Cortex of kidney (tissue), 1 donor: ENCODE results near the gene FBN3.

Experiments
- DNase-seq: peaks from one replicate; lab custom pipeline; 2025; lab: John Stamatoyannopoulos, UW

The FBN3 gene

GRCh38 chr19:8089664-8090601 lies 59.5 kb downstream of the FBN3 start:
- no peak for DNase-seq

- DNase-seq: no peak
Measured at GRCh38 chr19:8088752-8089663, 60.4 kb downstream of the FBN3 start.

- no peak for DNase-seq
Measured at GRCh38 chr19:8087876-8088275, 61.5 kb downstream of the FBN3 start.

GRCh38 chr19:8086849-8087248 lies 62.5 kb downstream of the FBN3 start:
- DNase-seq: no peak

GRCh38 chr19:8085598-8086408 lies 63.6 kb downstream of the FBN3 start:
- no peak for DNase-seq

GRCh38 chr19:8084152-8084551 lies 65.2 kb downstream of the FBN3 start:
- DNase-seq: no peak

- no peak for DNase-seq
Measured at GRCh38 chr19:8083141-8083540, 66.3 kb downstream of the FBN3 start.

- no peak for DNase-seq
Measured at GRCh38 chr19:8081569-8082550, 67.5 kb downstream of the FBN3 start.

- no peak for DNase-seq
Measured at GRCh38 chr19:8080832-8081231, 68.6 kb downstream of the FBN3 start.

GRCh38 chr19:8079988-8080387 lies 69.4 kb downstream of the FBN3 start:
- DNase-seq: no peak

GRCh38 chr19:8075158-8076074 lies 74.0 kb downstream of the FBN3 start:
- no peak for DNase-seq

GRCh38 chr19:8074501-8074900 lies 74.9 kb downstream of the FBN3 start:
- no peak for DNase-seq

GRCh38 chr19:8071912-8072311 lies 77.5 kb downstream of the FBN3 start:
- DNase-seq: no peak

- DNase-seq: no peak
Measured at GRCh38 chr19:8069096-8069973, 80.1 kb downstream of the FBN3 start.

- no peak for DNase-seq
Measured at GRCh38 chr19:8065875-8066261, 83.5 kb downstream of the FBN3 start.

GRCh38 chr19:8064911-8065874 lies 84.2 kb downstream of the FBN3 start:
- no peak for DNase-seq

GRCh38 chr19:8057545-8058270 lies 91.7 kb downstream of the FBN3 start:
- no peak for DNase-seq
